Stimulated activated naive CD8-positive, alpha-beta T cell treated with anti-CD3 and anti-CD28 coated beads, Interleukin-15, Interleukin-2, amounts not matched to agents 100 ng/mL and 50 ng/mL, for 24 hours (primary cell): ENCODE measurements around the gene TLK1.

Source experiments
- H3K27ac Mint-ChIP-seq: one replicate; pipeline ENCODE4 v1.8.0; 2021; ENCODE audit warnings: mild to moderate bottlenecking, mixed read lengths
- H3K27me3 Mint-ChIP-seq: one replicate; pipeline ENCODE4 v1.8.0; 2021; ENCODE audit warnings: mixed read lengths
- H3K36me3 Mint-ChIP-seq: one replicate; pipeline ENCODE4 v1.8.0; 2021; ENCODE audit warnings: low read depth, mixed read lengths
- H3K4me1 Mint-ChIP-seq: one replicate; pipeline ENCODE4 v1.8.0; 2021; ENCODE audit warnings: low read depth, mixed read lengths
- H3K4me3 Mint-ChIP-seq: one replicate; pipeline ENCODE4 v1.8.0; 2021; ENCODE audit warnings: mild to moderate bottlenecking, mixed read lengths
- H3K9me3 Mint-ChIP-seq: one replicate; pipeline ENCODE4 v1.8.0; 2021; ENCODE audit warnings: mixed read lengths

The TLK1 gene

GRCh38 chr2:171046048-171046560 lies 114.6 kb downstream of the TLK1 start:
- Mint-ChIP-seq H3K9me3 (no peaks in the 10 kb centered on the region), H3K27me3 (no peaks in the 10 kb centered on the region), H3K4me1 (peaks cover 27% of the 10 kb centered on the region), H3K36me3 (peaks cover 72% of the 10 kb centered on the region), H3K4me3 (no peak overlapping the region), H3K27ac (no peak overlapping the region)

- Mint-ChIP-seq H3K4me3 (no peak overlapping the region), H3K4me1 (peaks cover 27% of the 10 kb centered on the region), H3K36me3 (peaks cover 66% of the 10 kb centered on the region), H3K27me3 (no peaks in the 10 kb centered on the region), H3K9me3 (no peaks in the 10 kb centered on the region), H3K27ac (peak overlapping the region; percentile 5)
These were observed 116.3 kb downstream of the TLK1 start for GRCh38 chr2:171044416-171044815.

GRCh38 chr2:171042253-171042969 lies 118.3 kb downstream of the TLK1 start:
- Mint-ChIP-seq H3K36me3 (peaks cover 69% of the 10 kb centered on the region), H3K27ac (peak overlapping the region; percentile 60), H3K4me1 (peaks cover 27% of the 10 kb centered on the region), H3K9me3 (no peaks in the 10 kb centered on the region), H3K4me3 (no peak overlapping the region), H3K27me3 (no peaks in the 10 kb centered on the region)

- Mint-ChIP-seq H3K36me3 (peaks cover 80% of the 10 kb centered on the region), H3K27me3 (no peaks in the 10 kb centered on the region), H3K4me3 (no peak overlapping the region), H3K4me1 (no peaks in the 10 kb centered on the region), H3K27ac (no peak overlapping the region), H3K9me3 (peaks cover 8% of the 10 kb centered on the region)
These were observed 124.2 kb downstream of the TLK1 start for GRCh38 chr2:171036532-171036931.

GRCh38 chr2:171034315-171034714 lies 126.4 kb downstream of the TLK1 start:
- Mint-ChIP-seq H3K27me3 (no peaks in the 10 kb centered on the region), H3K9me3 (peaks cover 8% of the 10 kb centered on the region), H3K4me3 (no peak overlapping the region), H3K36me3 (peaks cover 71% of the 10 kb centered on the region), H3K27ac (no peak overlapping the region), H3K4me1 (no peaks in the 10 kb centered on the region)

GRCh38 chr2:171025214-171025613 lies 135.5 kb downstream of the TLK1 start:
- Mint-ChIP-seq H3K36me3 (peaks cover 32% of the 10 kb centered on the region), H3K4me3 (no peak overlapping the region), H3K27me3 (no peaks in the 10 kb centered on the region), H3K9me3 (no peaks in the 10 kb centered on the region), H3K27ac (no peak overlapping the region), H3K4me1 (peaks cover 3% of the 10 kb centered on the region)

- Mint-ChIP-seq H3K36me3 (peaks cover 54% of the 10 kb centered on the region), H3K27me3 (no peaks in the 10 kb centered on the region), H3K4me1 (peaks cover 23% of the 10 kb centered on the region), H3K9me3 (no peaks in the 10 kb centered on the region), H3K27ac (peak overlapping the region; percentile 19), H3K4me3 (no peak overlapping the region)
These were observed 142.2 kb downstream of the TLK1 start for GRCh38 chr2:171018522-171018921.

GRCh38 chr2:171016125-171016524 lies 144.6 kb downstream of the TLK1 start:
- H3K36me3 Mint-ChIP-seq = peaks cover 50% of the 10 kb centered on the region
- H3K9me3 Mint-ChIP-seq = no peaks in the 10 kb centered on the region
- no peak overlapping the region for H3K4me3 Mint-ChIP-seq
- no peaks in the 10 kb centered on the region for H3K27me3 Mint-ChIP-seq
- H3K4me1 Mint-ChIP-seq = peaks cover 20% of the 10 kb centered on the region
- no peak overlapping the region for H3K27ac Mint-ChIP-seq

GRCh38 chr2:171013851-171014250 lies 146.8 kb downstream of the TLK1 start:
- H3K4me1 Mint-ChIP-seq = peaks cover 15% of the 10 kb centered on the region
- no peaks in the 10 kb centered on the region for H3K9me3 Mint-ChIP-seq
- peaks cover 55% of the 10 kb centered on the region for H3K36me3 Mint-ChIP-seq
- peak overlapping the region; percentile 21 for H3K27ac Mint-ChIP-seq
- H3K27me3 Mint-ChIP-seq = no peaks in the 10 kb centered on the region
- no peak overlapping the region for H3K4me3 Mint-ChIP-seq

GRCh38 chr2:171009386-171009785 lies 151.3 kb downstream of the TLK1 start:
- Mint-ChIP-seq H3K9me3 (no peaks in the 10 kb centered on the region), H3K4me1 (peaks cover 18% of the 10 kb centered on the region), H3K36me3 (peaks cover 69% of the 10 kb centered on the region), H3K4me3 (no peak overlapping the region), H3K27ac (no peak overlapping the region), H3K27me3 (no peaks in the 10 kb centered on the region)

- Mint-ChIP-seq H3K9me3 (no peaks in the 10 kb centered on the region), H3K4me3 (no peak overlapping the region)
These were observed 152.0 kb downstream of the TLK1 start for GRCh38 chr2:171008550-171009205.

GRCh38 chr2:171004833-171005232 lies 155.9 kb downstream of the TLK1 start:
- Mint-ChIP-seq H3K27ac (peak overlapping the region; percentile 64), H3K9me3 (no peaks in the 10 kb centered on the region), H3K4me1 (peaks cover 24% of the 10 kb centered on the region), H3K4me3 (peak overlapping the region; percentile 12), H3K36me3 (peaks cover 68% of the 10 kb centered on the region), H3K27me3 (no peaks in the 10 kb centered on the region)

More at GRCh38 chr2:171008550-171009205, 152.0 kb downstream of the TLK1 start:
- Mint-ChIP-seq H3K4me1 (peaks cover 20% of the 10 kb centered on the region), H3K27ac (no peak overlapping the region), H3K27me3 (no peaks in the 10 kb centered on the region), H3K36me3 (peaks cover 67% of the 10 kb centered on the region)

- Mint-ChIP-seq H3K4me1 (peaks cover 24% of the 10 kb centered on the region), H3K9me3 (no peaks in the 10 kb centered on the region), H3K36me3 (peaks cover 65% of the 10 kb centered on the region), H3K27ac (peak overlapping the region; percentile 64), H3K4me3 (no peak overlapping the region), H3K27me3 (no peaks in the 10 kb centered on the region)
These were observed 156.3 kb downstream of the TLK1 start for GRCh38 chr2:171004363-171004762.

GRCh38 chr2:170999654-171000053 lies 161.0 kb downstream of the TLK1 start:
- H3K4me1 Mint-ChIP-seq = peaks cover 8% of the 10 kb centered on the region
- H3K27me3 Mint-ChIP-seq = no peaks in the 10 kb centered on the region
- no peak overlapping the region for H3K27ac Mint-ChIP-seq
- no peak overlapping the region for H3K4me3 Mint-ChIP-seq
- H3K9me3 Mint-ChIP-seq = no peaks in the 10 kb centered on the region
- peaks cover 49% of the 10 kb centered on the region for H3K36me3 Mint-ChIP-seq

- Mint-ChIP-seq H3K9me3 (no peaks in the 10 kb centered on the region), H3K27ac (peak overlapping the region; percentile 24), H3K4me1 (no peaks in the 10 kb centered on the region), H3K27me3 (no peaks in the 10 kb centered on the region), H3K4me3 (no peak overlapping the region), H3K36me3 (peaks cover 50% of the 10 kb centered on the region)
These were observed 162.6 kb downstream of the TLK1 start for GRCh38 chr2:170997893-170998597.
